ENCODE measurements around the gene PTK7.
A peak's percentile ranks its signal among the peaks of the same experiment; 100 is the strongest.

PTK7 gene

DNA sequence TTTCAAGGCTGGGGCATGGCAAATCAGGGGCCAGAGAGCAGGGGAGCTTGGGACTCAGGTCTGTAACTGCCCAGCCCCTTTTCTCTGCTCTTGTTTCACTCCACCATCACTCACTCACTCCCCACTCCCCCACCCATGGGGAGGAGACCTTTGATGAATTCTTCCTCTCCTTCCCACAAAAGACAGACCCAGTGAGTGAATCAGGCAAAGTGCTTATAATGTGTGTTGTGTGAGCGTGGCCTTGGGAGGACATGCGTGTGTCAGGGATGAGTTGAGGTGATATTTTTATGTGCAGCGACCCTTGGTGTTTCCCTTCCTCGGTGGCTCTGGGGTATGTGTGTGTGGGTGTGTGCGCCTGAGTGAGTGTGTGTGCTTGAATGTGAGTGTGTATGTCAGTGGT lies 104.9 kb downstream of the PTK7 start:
- no peak for DNase-seq

DNA sequence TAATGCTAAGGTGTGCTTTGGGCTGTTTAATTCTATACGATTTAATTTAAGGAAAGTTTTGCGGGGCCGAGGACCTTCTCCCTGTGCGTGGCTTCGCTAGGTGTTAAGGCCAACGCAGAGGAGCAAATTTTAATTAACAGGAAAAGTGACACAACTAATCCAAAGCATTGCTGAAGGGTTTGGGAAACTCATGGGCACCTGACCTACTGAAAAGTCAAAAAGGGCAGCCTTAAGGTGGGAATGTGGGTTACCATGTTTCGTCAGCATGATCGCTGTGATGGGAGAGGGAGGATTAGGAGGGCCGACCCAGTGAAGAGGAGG lies 105.5 kb downstream of the PTK7 start:
- no peak for DNase-seq

GRCh38 chr6:43181942-43182860 lies 106.1 kb downstream of the PTK7 start, which contains the start of gene CUL9:
Gene CUL9, plus strand, starts transcription at chr6:43182196. Its CDS starts 2,115 bp downstream, at chr6:43184311.
- DNase-seq: peak; percentile 88

DNA sequence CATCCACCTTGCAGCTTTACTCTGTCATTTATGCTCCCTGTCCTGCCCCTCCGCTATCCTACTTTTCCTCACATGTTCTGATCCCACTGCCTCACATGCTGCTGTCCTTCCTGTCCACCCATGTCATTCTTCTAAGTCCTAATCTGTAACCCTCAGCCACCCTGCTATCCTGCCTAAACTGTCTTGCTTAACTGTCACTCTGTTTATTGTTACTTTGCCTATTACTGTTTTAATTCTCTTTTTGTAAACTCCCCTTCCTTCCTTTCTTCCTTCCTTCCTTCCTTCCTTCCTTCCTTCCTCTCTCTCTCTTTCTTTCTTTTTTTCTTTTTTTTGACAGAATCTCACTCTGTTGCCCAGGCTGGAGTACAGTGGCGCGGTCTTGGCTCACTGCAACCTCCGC lies 107.3 kb downstream of the PTK7 start:
- DNase-seq: no peak

DNA sequence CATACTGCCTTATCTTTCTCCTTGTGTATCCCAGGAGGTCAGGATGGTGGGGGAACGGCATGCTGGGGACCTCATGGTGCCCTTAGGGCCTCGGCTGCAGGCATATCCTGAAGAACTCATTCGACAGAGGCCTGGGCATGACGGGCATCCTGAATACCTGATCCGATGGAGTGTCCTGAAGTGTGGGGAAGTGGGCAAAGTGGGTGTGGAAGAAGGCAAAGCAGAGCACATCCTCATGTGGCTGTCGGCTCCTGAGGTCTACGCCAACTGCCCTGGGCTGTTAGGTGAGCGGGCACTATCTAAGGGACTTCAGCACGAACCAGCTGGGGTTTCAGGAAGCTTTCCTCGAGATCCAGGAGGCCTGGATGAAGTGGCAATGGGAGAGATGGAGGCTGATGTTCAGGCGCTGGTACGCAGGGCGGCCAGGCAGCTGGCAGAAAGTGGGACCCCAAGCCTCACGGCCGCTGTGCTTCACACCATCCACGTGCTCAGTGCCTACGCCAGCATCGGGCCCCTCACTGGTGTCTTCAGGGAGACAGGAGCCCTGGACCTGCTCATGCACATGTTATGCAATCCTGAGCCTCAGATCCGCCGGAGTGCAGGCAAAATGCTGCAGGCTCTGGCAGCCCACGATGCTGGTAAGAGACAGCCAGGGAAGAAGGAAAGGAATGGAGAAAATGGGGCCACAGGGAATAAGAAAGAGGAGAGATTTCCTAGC lies 108.3 kb downstream of the PTK7 start:
- DNase-seq: no peak

GRCh38 chr6:43185391-43185985 lies 109.4 kb downstream of the PTK7 start:
- DNase-seq: no peak

DNA sequence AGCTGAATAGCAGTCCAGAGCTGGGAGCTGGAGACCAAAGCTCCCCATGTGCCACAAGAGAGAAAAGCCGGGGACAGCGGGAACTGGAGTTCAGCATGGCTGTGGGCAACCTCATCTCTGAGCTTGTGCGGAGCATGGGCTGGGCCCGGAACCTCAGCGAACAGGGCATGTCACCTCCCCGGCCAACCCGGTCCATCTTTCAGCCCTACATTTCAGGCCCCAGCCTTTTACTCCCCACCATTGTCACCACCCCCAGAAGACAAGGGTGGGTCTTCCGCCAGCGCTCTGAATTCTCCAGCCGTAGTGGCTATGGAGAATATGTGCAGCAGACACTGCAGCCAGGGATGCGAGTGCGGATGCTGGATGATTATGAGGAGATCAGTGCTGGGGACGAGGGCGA lies 109.9 kb downstream of the PTK7 start:
- DNase-seq: no peak

- no peak for DNase-seq
Observed at GRCh38 chr6:43186706-43187105, 110.6 kb downstream of the PTK7 start.

- DNase-seq: no peak
Observed at GRCh38 chr6:43187821-43188220, 111.7 kb downstream of the PTK7 start.

- no peak for DNase-seq
Observed at GRCh38 chr6:43188426-43188825, 112.3 kb downstream of the PTK7 start.

DNA sequence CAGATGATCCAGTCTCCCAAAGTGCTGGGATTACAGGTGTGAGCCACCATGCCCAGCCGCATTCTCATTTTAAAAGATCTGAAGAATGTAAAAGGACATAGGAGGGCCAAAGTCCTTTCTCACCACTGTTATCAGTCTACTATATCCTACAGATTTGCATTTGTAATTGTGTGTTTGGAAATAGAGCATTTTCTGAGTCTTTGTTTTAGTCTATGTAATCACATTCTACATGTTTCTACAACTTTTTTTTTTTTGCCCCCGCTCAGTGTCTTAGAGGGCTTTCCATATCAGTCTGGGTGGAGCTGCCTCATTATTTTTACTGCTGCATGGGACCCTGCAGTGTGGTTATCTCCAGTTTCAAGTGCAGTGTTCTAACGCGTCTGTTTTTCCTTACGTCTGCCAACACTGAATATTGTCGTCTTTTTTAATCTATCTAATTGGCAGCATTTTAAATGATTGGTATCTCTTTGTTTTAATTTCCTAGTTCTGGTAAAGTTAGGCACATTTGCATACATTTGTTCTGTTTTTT lies 113.7 kb downstream of the PTK7 start:
- no peak for DNase-seq

DNA sequence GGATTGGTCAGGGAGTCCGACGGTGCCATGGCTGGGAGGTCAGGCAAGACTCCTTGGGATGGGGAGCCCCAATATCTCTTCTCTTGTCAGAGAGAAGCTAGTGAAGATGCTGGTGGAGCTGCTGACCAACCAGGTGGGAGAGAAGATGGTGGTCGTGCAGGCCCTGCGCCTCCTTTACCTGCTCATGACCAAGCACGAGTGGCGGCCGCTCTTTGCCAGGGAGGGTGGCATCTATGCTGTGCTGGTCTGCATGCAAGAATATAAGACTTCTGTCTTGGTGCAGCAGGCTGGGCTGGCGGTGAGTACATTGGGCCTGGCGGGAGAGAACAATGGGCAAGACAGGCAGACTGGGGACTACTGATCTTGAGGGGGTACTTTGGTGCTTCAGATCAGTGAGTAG lies 116.8 kb downstream of the PTK7 start:
- no peak for DNase-seq

GRCh38 chr6:43193929-43194328 lies 117.8 kb downstream of the PTK7 start:
- no peak for DNase-seq

DNA sequence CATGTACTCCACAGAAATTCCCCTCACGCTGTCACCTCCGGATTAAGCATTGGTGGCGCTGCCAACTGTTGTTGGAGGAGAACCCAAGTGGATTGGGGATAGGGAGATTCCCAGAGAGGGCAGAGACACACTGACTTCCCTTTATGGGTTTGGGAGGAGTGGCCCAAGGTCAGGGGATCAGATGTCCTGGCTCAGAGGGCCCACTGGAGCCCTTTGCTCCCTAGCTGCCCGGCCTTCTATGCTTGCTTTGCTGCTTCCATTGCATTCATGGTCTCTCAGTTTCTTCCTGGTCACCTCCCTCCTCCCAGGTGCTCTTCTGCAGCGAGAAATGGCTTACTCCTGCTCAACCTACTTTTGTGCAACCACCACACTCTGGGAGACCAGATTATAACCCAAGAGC lies 120.2 kb downstream of the PTK7 start:
- DNase-seq: no peak

- no peak for DNase-seq
Observed at GRCh38 chr6:43199912-43200311, 123.8 kb downstream of the PTK7 start.

- no peak for DNase-seq
Observed at GRCh38 chr6:43200541-43200940, 124.4 kb downstream of the PTK7 start.

GRCh38 chr6:43202451-43202850 lies 126.3 kb downstream of the PTK7 start:
- DNase-seq: no peak

- no peak for DNase-seq
Observed at GRCh38 chr6:43203029-43203717, 127.1 kb downstream of the PTK7 start.

- no peak for DNase-seq
Observed at GRCh38 chr6:43203718-43204095, 127.6 kb downstream of the PTK7 start.

- DNase-seq: no peak
Observed at GRCh38 chr6:43204271-43205105, 128.4 kb downstream of the PTK7 start.

DNA sequence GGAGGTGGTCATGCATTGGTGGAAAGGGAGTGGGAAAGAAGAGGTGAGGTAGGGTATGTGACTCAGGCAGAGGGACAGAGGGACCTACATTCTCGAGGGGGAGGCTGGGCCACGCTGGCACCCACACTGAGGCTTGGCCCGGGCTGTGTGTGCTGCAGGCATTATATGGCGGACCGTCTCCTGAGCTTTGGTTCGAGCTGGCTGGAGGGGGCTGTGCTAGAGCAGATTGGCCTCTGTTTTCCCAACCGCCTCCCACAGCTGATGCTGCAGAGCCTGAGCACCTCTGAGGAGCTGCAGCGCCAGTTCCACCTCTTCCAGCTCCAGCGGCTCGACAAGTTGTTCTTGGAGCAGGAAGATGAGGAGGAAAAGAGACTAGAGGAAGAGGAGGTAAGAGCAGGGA lies 129.7 kb downstream of the PTK7 start:
- no peak for DNase-seq

DNA sequence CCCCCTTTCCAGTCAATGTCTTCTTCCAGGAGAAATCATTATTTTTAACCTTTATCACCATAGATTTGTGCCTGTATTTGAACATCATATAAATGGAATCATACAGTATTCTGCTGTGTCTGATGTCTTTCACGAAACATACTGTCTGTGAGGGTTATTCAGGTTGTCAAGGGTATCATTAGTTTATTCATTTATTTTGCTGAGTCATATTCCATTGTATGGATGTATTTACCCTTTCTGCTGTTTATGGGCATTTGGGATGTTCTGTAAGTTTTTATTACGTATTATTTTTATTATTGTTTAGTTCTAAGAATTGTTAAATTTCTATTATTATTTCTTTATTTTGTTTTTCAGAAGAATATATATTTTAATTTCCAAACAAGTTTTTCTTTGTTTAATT lies 131.2 kb downstream of the PTK7 start:
- no peak for DNase-seq

Measured in femur (tissue), 1 donor.